ENCODE results near the gene RAB5A.
"Not testable (repeated sequence)": the region's sequence is repeated elsewhere in the genome, so short reads cannot be mapped to it uniquely, and the experiment has no call there.

The RAB5A gene

GRCh38 chr3:19948226-19948591 is 1.3 kb downstream of the RAB5A start:
- DNase-seq, result no peak

DNA sequence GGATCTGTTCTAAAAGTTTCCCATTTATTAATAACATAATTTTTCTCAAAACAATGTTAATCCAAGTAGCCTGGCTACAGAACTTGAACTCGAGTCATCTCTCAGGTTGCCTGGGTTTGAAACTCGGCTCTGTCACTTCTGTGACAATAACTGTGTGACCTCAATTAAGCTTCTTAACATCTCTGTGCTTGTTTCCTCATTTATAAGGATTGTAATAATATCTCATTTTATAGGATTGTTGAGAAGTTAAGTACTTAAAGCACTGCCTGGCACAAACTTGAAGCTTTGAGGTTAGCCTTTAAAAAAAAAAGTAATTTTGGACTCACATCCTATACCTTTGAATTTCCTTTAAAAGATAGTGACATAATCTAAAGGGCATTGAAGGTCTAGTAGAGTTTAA is 3.4 kb downstream of the RAB5A start:
- DNase-seq, result no peak

GRCh38 chr3:19954676-19955075 is 7.8 kb downstream of the RAB5A start:
- DNase-seq, result no peak

GRCh38 chr3:19957354-19957753 is 10.5 kb downstream of the RAB5A start:
- DNase-seq, result not testable (repeated sequence)

DNA sequence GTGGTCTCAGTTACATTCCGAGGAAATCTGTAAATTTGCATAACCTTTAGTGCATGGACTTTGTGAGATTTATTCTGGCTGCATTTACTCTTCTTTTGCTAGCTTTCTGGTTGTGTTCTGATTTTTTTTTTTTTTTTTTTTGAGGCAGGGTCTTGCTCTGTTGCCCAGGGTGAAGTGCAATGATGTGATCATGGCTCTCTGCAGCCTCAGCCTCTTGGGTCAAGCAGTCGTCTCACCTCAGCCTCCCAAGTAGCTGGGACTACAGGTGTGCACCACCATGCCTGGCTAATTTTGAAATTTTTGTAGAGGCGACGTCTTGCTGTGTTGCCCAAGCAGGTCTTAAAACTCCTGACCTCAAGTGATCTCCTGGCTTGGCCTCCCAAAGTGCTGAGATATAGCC is 12.6 kb downstream of the RAB5A start:
- DNase-seq, result no peak

- no peak for DNase-seq
Measured at GRCh38 chr3:19960696-19961095, 13.8 kb downstream of the RAB5A start.

DNA sequence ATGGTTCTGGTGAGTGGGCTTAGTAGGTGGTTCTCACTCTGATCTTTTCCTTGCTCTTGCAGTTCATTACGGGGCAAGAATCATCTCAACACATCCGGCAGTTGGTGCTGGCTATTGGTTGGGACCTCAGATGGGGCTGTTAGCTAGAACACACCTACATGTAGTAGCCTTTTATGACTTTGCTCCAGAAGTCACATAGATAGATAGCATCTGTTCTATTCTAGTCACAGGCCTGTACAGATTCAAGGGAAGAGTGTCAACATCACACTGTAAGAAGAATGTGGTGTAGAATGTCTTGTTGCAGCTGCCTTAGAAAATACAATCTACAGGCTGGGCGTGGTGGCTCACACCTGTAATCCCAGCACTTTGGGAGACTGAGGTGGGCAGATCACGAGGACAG is 15.1 kb downstream of the RAB5A start:
- DNase-seq, result no peak

DNA sequence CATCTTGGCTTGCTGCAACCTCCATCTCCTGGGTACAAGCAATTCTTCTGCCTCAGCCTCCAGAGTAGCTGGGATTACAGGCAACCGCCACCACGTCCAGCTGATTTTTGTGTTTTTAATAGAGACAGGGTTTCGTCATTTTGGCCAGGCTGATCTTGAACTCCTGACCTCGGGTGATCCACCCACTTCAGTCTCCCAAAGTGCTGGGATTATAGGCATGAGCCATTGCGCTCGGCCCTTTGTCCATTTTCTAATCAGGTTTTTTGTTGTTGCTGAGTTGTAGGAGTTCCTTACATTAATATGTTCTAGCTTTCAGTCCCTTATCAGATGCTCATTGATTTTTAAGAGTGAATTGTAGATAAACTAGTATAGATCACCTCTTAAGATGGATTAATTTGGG is 20.3 kb downstream of the RAB5A start:
- DNase-seq, result no peak

GRCh38 chr3:19967812-19968211 is 20.9 kb downstream of the RAB5A start:
- no peak for DNase-seq

GRCh38 chr3:19970327-19970726 is 23.4 kb downstream of the RAB5A start:
- DNase-seq, result no peak

- no peak for DNase-seq
Measured at GRCh38 chr3:19972054-19972453, 25.2 kb downstream of the RAB5A start.

- DNase-seq, result not testable (repeated sequence)
Measured at GRCh38 chr3:19988904-19989303, 42.0 kb downstream of the RAB5A start.

- no peak for DNase-seq
Measured at GRCh38 chr3:19994796-19995195, 47.9 kb downstream of the RAB5A start.

DNA sequence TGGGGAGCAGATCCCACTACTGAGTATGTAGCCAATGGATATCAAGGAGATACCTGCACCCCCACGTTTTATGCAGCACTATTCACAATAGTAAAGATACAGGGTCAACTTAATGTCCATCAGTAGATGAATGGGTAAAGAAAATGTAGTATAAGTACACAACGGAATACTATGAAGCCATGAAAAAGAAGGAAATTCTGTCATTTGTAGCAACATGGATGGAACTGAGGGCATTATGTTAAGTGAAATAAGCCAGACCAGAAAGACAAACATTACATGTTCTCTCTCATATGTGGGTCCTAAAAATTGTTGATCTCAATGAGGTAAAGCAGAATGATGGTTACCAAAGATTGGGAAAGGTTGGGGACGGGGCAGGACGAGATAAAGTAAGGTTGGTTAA is 50.6 kb downstream of the RAB5A start:
- DNase-seq, result no peak

- DNase-seq, result no peak
Measured at GRCh38 chr3:20001932-20002331, 55.0 kb downstream of the RAB5A start.

GRCh38 chr3:20007960-20008359 is 61.1 kb downstream of the RAB5A start:
- DNase-seq, result no peak

- DNase-seq, result no peak
Measured at GRCh38 chr3:20008646-20009045, 61.7 kb downstream of the RAB5A start.

- no peak for DNase-seq
Measured at GRCh38 chr3:20012164-20012563, 65.3 kb downstream of the RAB5A start, which contains the start of gene PP2D1. TSS of gene PP2D1 (minus strand) at chr3:20012264. CDS start at chr3:20012072, 192 bp downstream.

GRCh38 chr3:20013396-20013795 is 66.5 kb downstream of the RAB5A start:
- no peak for DNase-seq

DNA sequence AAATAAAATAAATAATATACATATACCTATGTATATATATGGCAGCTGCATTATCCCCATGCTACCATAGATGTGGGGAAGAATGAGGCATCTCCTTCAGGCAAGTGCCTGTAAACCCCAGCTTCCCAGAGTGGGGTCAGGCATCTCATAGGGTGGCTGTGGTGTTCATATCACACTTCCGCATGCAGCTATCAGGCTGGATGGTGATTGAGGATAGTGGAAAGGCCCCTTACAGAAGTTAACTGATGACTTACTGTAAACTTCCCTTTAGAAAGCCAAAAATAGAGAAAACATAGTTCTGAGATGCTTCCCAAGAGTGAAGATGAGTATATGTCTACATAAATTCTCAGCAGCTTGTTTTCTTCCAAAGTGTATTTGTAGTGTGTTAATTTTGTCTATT is 68.6 kb downstream of the RAB5A start:
- DNase-seq, result no peak

DNA sequence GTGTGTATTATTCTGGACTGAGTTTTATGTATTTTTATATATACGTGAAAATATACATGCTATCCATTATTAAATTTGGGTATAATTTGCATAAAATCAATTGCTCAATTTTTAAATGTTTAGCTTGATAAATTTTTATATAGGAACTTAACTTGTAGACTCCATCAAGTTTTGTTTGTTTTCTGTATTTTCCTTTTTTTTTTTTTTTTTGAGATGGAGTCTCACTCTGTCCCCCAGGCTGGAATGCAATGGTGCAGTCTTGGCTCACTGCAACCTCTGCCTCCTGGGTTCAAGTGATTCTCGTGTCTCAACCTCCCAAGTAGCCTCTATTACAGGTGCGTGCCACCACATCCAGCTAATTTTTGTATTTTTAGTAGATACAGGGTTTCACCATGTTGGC is 69.2 kb downstream of the RAB5A start:
- DNase-seq, result not testable (repeated sequence)

DNA sequence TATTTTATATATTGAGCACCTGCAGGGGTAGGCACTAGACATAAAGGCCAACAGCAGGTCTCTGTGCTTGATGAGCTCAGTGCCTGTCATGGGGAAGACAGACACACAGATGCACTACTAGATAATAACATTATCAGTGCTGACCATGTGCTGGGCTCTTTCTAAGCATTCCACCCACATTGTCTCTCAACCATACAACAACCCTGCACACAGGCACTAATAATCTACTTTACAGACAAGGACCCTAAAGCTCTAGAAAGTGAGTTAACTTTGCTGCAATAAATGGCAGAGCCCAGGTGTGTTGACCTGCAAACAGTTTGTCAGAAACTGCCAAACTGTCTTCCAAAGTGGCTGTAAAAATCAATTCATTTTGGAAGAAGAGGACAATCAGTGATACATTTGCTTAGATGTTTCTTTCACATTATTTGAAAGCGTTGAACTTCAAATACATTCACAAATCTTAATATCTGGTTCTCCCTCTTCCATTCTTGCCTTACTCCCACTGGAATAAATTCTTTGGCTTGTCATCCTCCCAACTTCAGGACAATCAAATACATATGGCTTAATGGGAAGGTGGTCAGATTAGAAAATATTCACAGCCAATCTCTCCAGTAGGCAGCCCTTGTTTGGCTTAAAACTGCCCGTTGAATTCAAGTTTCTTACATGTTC is 76.2 kb downstream of the RAB5A start:
- DNase-seq, result no peak

GRCh38 chr3:20023623-20024405 is 76.9 kb downstream of the RAB5A start:
- peak; percentile 36 for DNase-seq

- DNase-seq, result no peak
Measured at GRCh38 chr3:20027136-20027535, 80.2 kb downstream of the RAB5A start.

DNA sequence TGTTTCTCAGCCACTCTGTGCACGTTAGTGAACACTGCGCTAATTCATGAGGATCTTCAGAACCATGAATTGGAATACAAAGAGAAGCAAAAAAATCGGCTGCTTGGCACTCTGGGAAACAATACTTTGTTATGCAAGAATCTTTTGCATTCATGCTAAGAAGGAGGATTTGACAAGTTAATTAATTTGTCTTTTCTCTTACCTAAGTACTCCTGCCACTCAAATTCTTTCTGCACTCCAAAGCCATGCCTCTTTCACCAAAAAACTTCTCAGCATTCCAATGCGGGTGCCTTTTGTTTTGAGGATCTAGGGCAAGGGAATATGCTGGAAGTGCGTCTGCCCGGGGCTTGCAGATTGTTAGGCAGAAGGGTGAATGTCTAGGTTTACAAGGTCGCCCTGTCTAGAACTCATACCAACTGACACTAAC is 82.0 kb downstream of the RAB5A start:
- no peak for DNase-seq
